HFFc6 (cell line): ENCODE measurements around the gene JAG1. TPM values are rescaled to one million over a fixed set of nuclear protein-coding genes. Genes with fewer than 3 reads are reported as not detected.

ENCODE experiments used
- DNase-seq: peaks from one replicate; pipeline ENCODE4 v3.0.0-alpha.2; 2018
- H3K27ac Mint-ChIP-seq: 2 replicates; pipeline ENCODE4 v1.8.0; 2020; ENCODE audit warnings: mild to moderate bottlenecking, mixed read lengths
- H3K27me3 Mint-ChIP-seq: 2 replicates; pipeline ENCODE4 v1.8.0; 2021; ENCODE audit warnings: mild to moderate bottlenecking, moderate library complexity, mixed read lengths; ENCODE audit not compliant: insufficient read depth
- H3K36me3 Mint-ChIP-seq: 2 replicates; pipeline ENCODE4 v1.8.0; 2021; ENCODE audit warnings: low read depth, mixed read lengths
- H3K4me1 Mint-ChIP-seq: 2 replicates; pipeline ENCODE4 v1.8.0; 2020; ENCODE audit warnings: low read depth, mixed read lengths
- H3K4me3 Mint-ChIP-seq: 2 replicates; pipeline ENCODE4 v1.8.0; 2020; ENCODE audit warnings: mild to moderate bottlenecking, moderate library complexity, mixed read lengths
- H3K9me3 Mint-ChIP-seq: 2 replicates; pipeline ENCODE4 v1.8.0; 2020; ENCODE audit warnings: mild to moderate bottlenecking, mixed read lengths
- CTCF ChIP-seq: fragments of 200-600 bp; sonication (generic); IDR thresholded peaks from 2 replicates; pipeline ENCODE4 v1.5.0; 2021; ENCODE audit warnings: antibody characterized with exemption, mild to moderate bottlenecking
- total RNA-seq, 6 experiments: library from RNA; stranded (reverse); fragmentation: NEBNext Ultra II Directional; extraction: Animal tissue kit (Norgen Biotek cat#: 25700); gene quantifications; 2 replicates in 1 of 6; 3 replicates in 5 of 6; pipeline ENCODE4 v1.2.3, GENCODE V29; 2021

JAG1 gene
- total RNA-seq, 6 experiments from 2014 or later, result 3.0 to 9.3 (median 8.2) TPM

GRCh38 chr20:10609276-10609675, 64.5 kb downstream of the JAG1 start:
- TF ChIP-seq CTCF, result no peak
- peaks cover 33% of the 10 kb centered on the region for H3K4me1 Mint-ChIP-seq
- H3K27ac Mint-ChIP-seq, result peak overlapping the region; percentile 76

GRCh38 chr20:10605547-10606195, 68.1 kb downstream of the JAG1 start:
- no peaks in the 10 kb centered on the region for H3K9me3 Mint-ChIP-seq
- peak overlapping the region; percentile 86 for H3K27ac Mint-ChIP-seq
- DNase-seq, result no peak
- H3K27me3 Mint-ChIP-seq, result no peaks in the 10 kb centered on the region; the same call in 1 of the 2 replicates
- TF ChIP-seq CTCF, result no peak
- no peak overlapping the region for H3K4me3 Mint-ChIP-seq
- H3K36me3 Mint-ChIP-seq, result peaks cover 19% of the 10 kb centered on the region
- peaks cover 51% of the 10 kb centered on the region for H3K4me1 Mint-ChIP-seq

More at GRCh38 chr20:10609276-10609675, 64.5 kb downstream of the JAG1 start:
- H3K36me3 Mint-ChIP-seq, result no peaks in the 10 kb centered on the region; the same call in 1 of the 2 replicates
- H3K4me3 Mint-ChIP-seq, result peak overlapping the region; percentile 49
- H3K27me3 Mint-ChIP-seq, result 0 out of 2 replicates have a peak, but pooled peaks cover 1% of the 10 kb centered on the region
- peak; percentile 48 for DNase-seq
- H3K9me3 Mint-ChIP-seq, result no peaks in the 10 kb centered on the region

GRCh38 chr20:10604865-10605440, 68.8 kb downstream of the JAG1 start:
- no peak for DNase-seq
- Mint-ChIP-seq H3K27me3 (no peaks in the 10 kb centered on the region; the same call in 1 of the 2 replicates), H3K36me3 (peaks cover 19% of the 10 kb centered on the region), H3K27ac (peak overlapping the region; percentile 86), H3K4me1 (peaks cover 47% of the 10 kb centered on the region), H3K4me3 (no peak overlapping the region; the same call in 1 of the 2 replicates), H3K9me3 (no peaks in the 10 kb centered on the region)
- TF ChIP-seq CTCF, result no peak

- peak overlapping the region; percentile 86 for H3K27ac Mint-ChIP-seq
- H3K4me1 Mint-ChIP-seq, result peaks cover 41% of the 10 kb centered on the region
Observed at GRCh38 chr20:10603971-10604864, 69.6 kb downstream of the JAG1 start.

More at GRCh38 chr20:10603971-10604864, 69.6 kb downstream of the JAG1 start:
- peak; percentile 77 for DNase-seq
- TF ChIP-seq CTCF, result no peak
- peaks cover 19% of the 10 kb centered on the region for H3K36me3 Mint-ChIP-seq
- no peaks in the 10 kb centered on the region; the same call in 1 of the 2 replicates for H3K27me3 Mint-ChIP-seq
- no peaks in the 10 kb centered on the region for H3K9me3 Mint-ChIP-seq
- H3K4me3 Mint-ChIP-seq, result peak overlapping the region; percentile 69
